NCI-H2196 (cell line): ENCODE results near the gene OR51E2.
A peak's percentile ranks its signal among the peaks of the same experiment; 100 is the strongest.
"Not testable (repeated sequence)": the region's sequence is repeated elsewhere in the genome, so short reads cannot be mapped to it uniquely, and the experiment has no call there.

ENCODE experiments used
- DNase-seq: peaks from one replicate; lab custom pipeline; 2025; ENCODE audit not compliant: unreplicated experiment; lab: John Stamatoyannopoulos, UW

The OR51E2 gene, protein sequence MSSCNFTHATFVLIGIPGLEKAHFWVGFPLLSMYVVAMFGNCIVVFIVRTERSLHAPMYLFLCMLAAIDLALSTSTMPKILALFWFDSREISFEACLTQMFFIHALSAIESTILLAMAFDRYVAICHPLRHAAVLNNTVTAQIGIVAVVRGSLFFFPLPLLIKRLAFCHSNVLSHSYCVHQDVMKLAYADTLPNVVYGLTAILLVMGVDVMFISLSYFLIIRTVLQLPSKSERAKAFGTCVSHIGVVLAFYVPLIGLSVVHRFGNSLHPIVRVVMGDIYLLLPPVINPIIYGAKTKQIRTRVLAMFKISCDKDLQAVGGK

DNA sequence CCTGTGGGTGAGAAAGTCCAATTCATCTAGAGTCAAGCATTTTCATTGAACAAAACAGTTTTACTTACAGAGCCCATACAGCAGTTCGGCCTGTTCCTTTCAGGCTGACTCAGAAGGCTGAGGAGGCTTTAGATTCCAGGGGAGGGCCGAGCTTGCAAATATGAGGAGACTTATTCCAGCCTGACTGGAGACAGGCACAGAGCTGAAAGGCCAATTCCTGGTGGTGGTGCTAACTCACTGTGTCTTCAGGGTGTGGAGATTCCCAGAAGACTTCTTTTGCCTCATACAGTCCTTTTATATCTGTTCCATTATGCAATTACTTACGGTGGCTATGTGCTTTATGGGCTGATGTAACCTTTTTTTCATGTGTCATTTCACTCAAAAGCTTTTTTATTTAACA is at the start of gene OR51E2:
Gene OR51E2, minus strand, starts transcription at position 269 of the 400 bp plus-strand sequence. CDS start 15,142 bp downstream, outside the sequence.
- peak; percentile 70 for DNase-seq

DNA sequence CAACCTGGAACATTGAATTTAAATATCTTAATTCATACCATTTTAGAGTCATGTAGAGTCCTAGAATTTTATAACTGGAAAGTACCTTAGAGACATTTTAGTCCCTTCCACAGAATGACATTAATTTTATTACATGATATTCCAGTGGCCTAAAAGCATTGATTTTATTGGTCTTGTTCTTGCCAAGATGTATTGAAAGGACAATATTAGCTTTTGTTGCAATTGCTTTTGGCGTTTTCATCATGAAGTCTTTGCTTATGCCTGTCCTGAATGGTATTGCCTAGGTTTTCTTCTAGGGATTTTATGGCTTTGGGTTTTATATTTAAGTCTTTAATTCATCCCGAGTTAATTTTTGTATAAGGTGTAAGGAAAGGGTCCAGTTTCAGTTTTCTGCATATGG is 43.1 kb upstream of the OR51E2 start:
- DNase-seq = no peak

DNA sequence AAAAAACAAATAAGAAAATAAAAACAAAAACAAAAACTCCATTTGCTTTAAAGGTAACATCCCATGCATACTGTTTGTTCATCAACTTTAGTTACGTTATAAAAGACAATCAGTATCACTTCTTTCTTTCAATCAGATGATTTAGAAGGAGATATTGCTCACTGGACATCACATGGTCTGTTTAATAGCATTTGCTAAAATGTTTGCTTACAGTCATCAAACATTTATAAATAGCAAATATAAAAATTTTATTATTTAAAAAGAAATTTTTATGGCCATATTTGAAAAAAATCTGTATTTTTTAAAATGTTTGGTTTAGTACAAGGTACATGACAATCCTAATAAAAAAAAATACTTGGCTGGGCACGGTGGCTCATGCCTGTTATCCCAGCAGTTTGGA is 29.5 kb upstream of the OR51E2 start:
- DNase-seq = no peak

DNA sequence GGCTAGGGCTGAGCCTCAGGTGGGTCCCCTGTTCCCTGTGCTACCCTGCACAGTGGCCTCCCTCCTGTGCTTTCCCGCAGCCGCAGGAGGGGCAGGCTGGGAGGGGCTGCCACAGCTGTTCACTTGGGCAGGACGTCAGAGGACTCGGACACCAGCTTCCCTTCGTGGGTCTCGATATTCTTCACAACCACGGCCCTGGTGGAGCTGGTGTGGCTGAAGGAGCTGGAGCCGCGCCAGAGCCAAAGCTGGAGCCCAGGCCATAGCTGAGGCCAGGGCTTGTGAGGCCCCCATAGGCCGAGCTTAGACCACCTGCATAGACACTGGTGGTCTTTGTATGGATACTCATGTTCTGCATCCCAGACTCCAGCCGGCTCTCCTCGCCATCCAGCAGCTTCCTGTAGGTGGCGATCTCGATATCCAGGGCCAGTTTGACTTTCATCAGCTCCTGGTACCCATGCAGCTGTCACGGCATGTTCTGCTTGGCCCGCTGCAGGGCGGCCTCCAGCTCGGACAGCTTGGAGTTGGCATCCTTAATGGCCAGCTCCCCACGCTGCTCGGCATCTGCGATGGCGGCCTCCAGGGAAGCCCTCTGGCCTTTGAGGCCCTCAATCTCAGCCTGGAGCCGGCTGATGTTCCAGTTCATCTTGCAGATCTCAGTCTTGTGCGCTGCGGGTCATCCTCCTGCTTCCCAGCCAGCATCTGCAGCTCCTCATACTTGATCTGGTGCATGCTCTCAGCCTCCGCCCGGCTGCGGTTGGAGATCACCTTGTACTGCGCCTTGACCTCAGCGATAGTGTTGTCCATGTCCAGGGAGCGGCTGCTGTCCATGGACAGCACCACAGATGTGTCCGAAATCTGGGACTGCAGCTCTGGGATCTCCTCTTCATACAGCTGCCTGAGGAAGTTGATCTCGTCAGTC is 25.2 kb upstream of the OR51E2 start:
- DNase-seq = not testable (repeated sequence)

DNA sequence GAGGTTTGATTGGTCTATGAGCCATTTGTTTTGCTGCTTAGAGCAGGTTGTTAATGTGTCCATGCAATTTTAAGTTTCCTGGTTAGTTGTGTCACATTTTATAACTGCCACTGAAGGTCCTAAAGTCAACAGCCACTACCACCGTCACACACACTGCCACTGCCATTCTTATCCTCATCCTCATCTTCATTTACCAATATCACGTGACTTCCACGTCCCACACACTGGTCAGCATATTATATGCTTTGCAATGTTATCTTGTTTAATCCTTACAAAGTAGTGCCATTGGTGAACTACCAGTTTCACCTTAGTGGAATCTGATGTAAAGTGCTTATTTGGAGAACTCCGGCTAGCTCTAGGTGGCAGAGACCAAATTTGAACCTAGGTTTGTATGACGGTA is 16.6 kb upstream of the OR51E2 start:
- no peak for DNase-seq

DNA sequence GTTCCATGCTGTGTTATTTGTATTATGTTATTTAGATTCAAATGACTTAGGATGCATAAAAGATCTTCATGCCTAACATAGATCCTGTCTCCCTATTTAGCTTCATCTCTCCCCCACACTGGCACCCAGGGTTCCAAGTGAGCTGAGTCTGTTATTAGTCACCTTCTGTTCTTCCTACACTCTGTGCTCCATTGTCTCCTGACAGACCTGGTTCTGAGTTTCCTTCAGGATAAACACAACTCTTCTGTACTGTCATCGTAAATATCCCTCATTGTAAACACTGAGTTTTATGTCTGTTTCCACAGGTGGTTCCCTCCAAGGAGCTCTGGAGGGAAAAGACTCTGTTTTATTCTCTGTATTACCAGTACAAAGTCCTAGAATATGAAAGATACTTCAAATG is 15.6 kb upstream of the OR51E2 start:
- no peak for DNase-seq

DNA sequence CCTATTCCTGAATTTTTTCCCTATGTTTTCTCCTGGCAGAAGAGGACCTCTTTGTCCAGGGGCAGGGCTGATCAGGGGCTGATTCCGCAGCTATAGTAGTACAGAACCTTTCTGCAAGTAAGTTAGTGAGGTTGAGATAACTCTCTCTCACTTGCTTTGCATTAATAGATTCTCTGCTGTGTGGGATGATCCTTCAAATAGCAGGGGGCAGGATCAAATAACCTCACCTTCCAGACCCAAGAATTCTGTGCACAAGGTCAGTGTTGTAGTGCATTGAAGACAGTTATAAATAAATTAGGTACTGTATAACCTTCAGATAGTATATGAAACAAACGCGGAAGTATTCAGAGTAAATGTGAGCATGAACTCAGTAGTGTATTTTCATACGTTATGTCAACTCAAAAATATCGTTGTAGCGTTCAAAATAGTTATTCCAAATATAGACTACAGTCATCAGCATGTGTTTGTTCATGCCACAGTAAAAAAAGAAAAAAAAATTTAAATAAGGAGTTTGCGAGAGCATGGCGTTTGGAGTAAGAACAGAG is 7.2 kb upstream of the OR51E2 start:
- no peak for DNase-seq

DNA sequence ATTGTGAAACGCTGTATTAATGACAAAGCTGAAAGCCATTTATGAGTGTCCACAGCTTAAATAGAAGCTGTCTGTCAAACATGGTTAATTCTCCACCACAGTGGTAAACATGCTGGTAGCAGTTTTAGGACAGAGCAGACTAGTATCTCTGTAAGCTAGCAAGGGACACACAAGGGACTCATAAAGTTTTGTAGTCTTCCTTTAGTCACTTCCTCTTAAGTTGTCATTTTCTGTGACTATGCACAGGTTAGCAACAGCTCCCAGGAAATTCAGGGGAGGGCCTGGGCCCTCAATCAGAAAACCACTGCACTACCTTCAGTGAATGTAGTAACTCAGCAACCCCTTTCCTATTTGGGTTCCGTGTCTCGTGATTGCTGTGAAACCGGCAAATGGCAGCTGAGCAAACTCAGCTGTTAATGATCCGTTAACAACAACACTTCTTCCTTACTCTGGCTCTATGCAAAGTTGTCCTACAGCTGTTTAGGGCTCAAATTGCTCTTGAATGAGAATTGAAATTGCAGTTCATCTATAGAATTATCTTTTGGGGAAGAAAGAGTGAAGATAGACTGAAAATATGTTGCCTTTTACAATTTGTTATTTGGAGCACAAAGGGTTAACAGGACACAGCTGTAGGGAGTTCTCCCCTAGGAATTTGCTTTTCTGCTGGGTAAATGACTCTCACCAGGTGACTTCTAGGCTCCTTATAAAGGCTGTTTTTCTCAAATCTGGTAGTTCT is 6.6 kb upstream of the OR51E2 start, which contains the start of gene MMP26:
Gene MMP26, plus strand, starts transcription at position 731 of the 736 bp plus-strand sequence.
- peak; percentile 80 for DNase-seq

DNA sequence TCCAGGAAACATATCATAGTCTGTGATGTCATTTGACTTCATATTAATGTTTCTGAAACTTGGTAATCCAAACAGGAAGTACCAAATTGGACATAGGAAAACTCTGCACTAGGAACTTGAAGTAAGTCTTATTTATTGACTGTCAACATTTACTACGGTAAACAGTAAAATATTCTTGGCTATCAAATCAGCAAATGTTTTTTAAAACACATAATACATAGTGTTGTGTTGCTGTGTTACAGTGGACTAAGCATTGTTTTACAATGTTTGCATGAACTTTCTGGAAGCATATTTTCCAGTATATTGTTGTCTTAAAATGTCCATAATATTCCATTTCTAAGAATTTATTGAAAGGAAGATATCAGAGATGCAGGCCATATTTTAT is 2.8 kb upstream of the OR51E2 start:
- no peak for DNase-seq

DNA sequence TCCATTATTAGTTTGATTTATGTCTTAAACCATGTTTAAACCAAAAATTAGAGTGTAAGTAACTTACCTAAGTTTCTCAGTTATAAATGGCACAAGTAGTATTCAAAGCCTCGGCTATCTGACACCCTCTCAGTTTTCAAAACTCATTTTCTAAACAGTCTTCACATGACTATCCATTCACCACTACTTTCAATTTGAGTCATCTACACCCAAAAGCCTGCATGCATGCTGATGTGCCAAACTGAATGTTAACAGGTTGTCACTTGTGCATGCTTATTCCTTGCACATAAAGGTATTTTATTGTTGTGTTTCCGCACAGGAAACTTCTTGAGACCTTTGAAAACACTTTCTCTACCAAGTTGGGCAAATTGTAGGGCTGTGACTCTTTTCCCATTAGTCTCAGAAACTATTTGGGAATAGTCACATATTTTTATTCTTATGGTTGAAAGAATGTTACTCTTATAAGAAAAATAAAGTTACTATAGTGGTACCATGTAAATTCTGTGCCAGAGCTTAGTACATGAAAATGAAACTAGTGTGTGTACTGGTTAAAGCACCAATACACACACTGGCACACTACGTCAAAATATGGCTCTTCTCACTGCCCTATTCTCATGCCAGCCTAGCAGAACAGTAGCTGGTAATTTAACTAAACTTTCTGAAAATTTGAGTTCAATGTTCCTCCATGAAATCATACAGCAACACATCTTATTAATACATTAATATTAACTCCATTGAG is 2.2 kb upstream of the OR51E2 start:
- DNase-seq = no peak

DNA sequence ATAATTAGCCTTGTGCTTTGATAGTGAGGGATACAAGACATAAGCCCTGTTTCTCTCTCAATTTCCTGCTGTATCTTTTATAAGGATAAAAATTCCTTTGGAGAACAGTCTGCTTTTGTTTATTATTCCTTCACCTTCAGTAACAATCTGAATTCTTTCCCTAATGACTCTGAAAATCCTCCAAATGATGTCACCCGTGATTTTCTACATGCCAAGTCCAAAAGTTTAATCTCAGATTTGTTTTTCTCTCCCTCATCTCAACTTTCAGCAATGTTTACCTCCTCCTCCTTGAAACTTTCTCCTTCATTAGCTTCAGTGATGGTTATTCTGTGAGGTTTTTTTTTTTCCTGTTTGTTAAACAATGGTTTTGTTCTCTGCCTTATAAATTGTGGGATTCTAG is 2.2 kb downstream of the OR51E2 start:
- DNase-seq = no peak

DNA sequence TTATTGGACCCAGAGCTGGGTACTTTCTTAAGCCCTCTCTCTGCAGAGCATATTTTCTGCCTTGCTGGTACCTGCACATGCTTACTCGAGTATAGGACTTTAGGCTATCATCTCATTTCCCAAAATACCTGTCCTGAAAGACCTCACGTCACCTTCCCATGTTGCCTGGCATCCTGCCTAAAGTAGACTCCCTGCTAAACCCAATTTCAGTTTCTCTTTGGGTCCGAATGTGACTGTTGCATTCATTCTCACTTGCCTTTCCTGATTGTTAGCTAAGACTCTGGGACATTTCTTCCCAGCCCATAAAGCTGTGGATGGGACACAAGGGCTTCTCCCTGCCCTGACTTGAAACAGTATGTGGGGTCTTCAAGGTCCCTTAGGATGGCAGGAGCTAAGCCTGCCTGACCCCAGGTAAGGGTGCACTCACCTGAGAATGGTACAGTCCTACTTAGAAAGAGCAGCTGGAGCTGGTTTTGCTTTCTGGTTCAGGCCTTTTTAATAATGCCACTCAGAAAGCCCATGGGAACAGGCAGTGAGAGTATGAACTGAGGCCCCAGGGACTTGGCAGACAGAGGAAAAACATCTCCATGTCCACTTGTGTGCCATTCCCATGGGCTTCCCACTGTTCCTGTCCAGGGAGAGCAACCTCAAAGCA is 12.9 kb downstream of the OR51E2 start:
- DNase-seq = no peak

DNA sequence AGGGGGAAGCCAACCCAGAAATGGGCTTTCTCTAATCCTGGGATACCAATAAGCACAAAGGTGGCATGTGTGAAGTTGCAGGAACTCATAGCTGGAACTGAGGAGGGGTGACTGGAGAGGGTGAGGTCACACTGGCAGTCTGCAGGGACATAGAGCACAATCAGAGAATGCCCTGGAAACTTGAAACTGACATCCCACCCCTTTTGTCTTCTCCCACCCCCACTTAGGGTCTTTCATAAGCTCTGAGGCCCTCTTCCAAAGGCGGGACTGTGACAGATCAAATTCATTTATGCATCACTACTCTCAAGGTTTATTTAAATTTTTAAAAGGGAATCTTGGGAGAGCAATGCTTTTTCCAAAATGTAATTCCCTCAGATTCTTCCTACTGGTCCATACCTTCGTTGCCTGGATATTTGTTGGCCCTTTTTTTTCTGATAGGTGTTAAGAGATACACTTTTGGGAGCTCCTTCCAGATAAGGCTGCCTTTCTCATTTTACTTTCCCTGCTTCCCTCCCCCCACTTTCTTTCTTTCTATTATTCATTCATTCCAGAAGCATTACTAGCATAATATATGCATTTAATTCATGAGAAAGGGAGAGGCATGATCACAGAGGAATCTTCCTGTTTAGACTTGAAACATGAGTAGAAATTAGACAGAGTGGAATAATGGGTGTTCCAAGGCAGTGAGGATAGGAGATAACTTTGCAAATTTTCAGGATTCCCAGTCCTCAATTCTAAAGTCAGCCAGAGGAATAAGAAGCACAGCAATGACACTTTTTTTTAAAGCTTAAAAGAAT is 14.8 kb downstream of the OR51E2 start:
- no peak for DNase-seq

DNA sequence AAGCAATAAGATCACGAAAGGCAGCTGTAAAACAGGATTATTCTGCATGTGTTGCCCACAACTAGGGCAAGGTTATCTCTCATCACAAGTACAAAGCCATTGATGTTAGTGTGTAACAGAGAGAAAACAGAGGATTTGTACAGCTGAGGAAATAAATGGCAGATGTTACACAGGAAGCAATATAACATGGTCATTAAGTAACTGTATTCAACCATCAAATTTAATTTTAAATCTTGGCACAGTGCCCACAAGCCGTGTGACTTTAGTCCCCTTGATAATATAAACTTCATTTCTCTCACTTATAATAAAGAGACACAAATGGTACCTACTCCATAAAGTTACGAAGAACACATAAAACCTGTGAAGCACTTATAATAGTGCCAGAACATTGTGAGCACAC is 17.3 kb downstream of the OR51E2 start:
- peak; percentile 44 for DNase-seq

DNA sequence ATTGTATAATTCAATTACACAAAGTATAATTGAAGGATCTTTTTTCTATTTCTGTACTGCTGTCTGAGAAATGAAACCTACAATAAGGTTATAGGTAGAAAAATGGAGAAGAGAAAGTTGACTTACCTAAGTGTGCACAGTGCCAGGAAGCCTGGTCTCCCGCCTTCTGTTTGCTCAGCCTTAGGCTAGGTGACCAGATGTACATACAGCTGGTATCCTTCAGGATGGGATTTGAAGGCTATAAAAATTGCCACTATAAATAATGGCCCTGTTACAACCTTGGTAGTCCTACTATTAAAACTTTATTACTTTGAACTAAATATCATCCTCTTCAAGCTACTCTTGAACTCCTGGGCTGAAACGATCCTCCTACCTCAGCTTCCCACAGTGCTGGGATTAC is 19.7 kb downstream of the OR51E2 start:
- no peak for DNase-seq

DNA sequence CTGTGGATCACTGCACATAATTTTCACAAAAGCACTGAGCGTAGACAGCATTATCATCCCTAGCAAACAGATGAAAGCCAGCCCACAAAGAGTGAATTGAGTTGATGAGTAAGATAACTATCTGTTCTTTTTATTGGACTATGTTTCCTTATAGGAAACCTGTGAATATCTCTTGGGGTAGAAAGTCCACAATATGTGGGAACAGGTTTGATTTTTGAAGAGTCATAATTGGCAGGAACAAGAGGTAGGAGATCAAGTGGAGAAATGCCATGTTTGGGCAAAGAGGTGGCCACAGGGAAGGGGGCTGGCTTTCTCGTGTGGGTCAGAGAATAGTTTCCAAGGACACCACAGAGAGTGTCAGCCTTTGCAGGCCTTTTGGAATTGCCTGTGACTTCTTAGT is 23.9 kb downstream of the OR51E2 start:
- no peak for DNase-seq

DNA sequence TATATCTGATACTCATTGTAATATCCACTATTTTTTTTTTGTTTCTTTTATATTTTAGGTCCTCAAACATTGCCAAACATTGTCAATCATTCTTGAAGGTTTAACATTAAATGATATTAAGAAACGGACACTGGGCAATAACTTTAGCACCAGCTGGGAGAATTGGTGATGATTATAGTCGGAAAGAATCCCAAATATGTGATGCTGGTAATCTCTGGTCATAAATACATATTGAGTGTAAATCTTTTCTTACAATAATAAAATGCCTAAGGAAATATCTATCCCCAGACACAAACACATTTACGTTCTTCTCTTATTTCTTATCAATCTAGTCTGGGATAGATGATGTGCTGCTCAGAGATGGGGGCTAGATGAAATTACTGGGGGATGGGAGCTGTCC is 25.2 kb downstream of the OR51E2 start:
- no peak for DNase-seq

DNA sequence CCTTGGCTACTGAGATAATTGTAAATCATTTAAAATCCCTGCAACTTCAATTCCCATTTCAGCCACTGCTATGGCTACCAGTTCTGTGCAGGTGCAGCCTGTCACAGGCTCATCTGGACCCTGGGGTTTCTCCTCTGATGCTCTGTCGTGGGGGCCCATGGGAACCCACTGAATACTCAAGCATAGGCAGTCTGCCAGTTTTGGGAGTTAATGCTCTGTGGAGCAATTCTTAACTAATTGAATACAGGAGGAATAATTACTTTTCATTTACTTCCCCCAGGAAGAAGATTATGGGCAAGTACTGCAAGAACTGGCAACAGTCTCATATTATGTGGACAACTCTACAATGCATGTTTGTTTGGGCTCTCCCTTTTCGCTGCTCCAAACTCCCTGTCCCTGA is 25.9 kb downstream of the OR51E2 start:
- no peak for DNase-seq

DNA sequence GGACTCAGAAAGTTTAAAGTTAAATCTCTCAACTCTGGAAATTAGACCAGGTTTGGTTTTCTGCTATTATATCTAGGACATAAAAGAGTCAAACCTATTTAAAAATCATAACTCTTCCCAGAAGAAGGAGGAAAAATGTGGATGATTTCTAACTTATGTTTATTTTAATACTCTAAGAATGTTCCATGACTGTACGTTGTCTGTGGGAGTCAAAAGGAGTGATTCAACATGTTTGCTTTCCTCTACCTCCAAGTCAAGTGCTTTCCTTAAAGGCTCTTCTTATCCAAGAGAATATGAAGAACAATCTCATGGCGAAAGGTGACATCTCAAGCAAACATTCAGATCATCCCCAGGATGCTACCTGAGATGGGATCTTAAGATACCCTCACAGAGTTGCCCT is 32.2 kb downstream of the OR51E2 start:
- DNase-seq = no peak
